Lower leg skin (tissue), 4 donors: ENCODE data around the gene LNPEP. TPM values are rescaled to one million over a fixed set of nuclear protein-coding genes. Genes with fewer than 3 reads are reported as not detected.

Experiments
- DNase-seq, 2 donors: peaks; one replicate each; pipeline ENCODE4 v3.0.0-alpha.2; 2019; ENCODE audit warnings: low spot score in 2 of 2
- H3K4me3 ChIP-seq: fragments of 200-600 bp; sonication (generic); 2 replicates; pipeline ENCODE4 v1.5.1; 2017; ENCODE audit warnings: mild to moderate bottlenecking, low read depth; ENCODE audit not compliant: poor library complexity, severe bottlenecking
- CTCF ChIP-seq, 3 donors: fragments of 450-650 bp; IDR thresholded peaks; one replicate each; pipeline ENCODE4 v1.5.1; 2016; ENCODE audit warnings: antibody characterized with exemption in 3 of 3, mild to moderate bottlenecking in 3 of 3, moderate library complexity in 2 of 3
- POLR2A ChIP-seq, 2 donors: fragments of 450-650 bp; IDR thresholded peaks; one replicate each; pipeline ENCODE4 v1.6.1; 2016 to 2017; ENCODE audit warnings: antibody characterized with exemption in 2 of 2, mild to moderate bottlenecking in 1 of 2, moderate library complexity in 1 of 2
- WGBS, 2 donors: methylation state at CpG; one replicate each; pipeline ENCODE4 v1.1.5; 2018; 5-methylcytosine and 5-hydroxymethylcytosine counted together
- intact Hi-C: fragments of 100-400 bp; cut with DNase I; formaldehyde crosslinking; loops from one replicate; pipeline ENCODE4 v1.15.0; 2023; ENCODE audit warnings: low total_unique reads
- total RNA-seq, 4 donors: library from RNA; depleted of rRNA; stranded (reverse); fragments of >200 nt; gene quantifications; one replicate each; pipeline ENCODE4 v1.1.0, GENCODE V29; 2016

Gene LNPEP
- total RNA-seq, 4 donors from 2014 or later: 53.9 to 60.1 (median 56.9) TPM

GRCh38 chr5:96934708-96935558 lies 947 bp upstream of the LNPEP start:
- peak; percentile 92 to 98 for DNase-seq
- TF ChIP-seq CTCF (IDR thresholded peaks at IDR 0.05) (no peak), POLR2A (IDR thresholded peaks at IDR 0.05) (peak in 1 of 2 donors; percentile 17)
- intact Hi-C loops: no loop called here
- WGBS, 2 donors: 1% methylated on average over 50 to 57 of the region's 80 CpGs
- peak overlapping the region; percentile 69 for H3K4me3 ChIP-seq

- 0 to 1% methylated on average over 18 to 19 of the region's 27 CpGs for WGBS, 2 donors
- intact Hi-C loops: no loop called here
- no peak for TF ChIP-seq CTCF (IDR thresholded peaks at IDR 0.05)
- TF ChIP-seq POLR2A (IDR thresholded peaks at IDR 0.05): no peak
- H3K4me3 ChIP-seq: peak overlapping the region; percentile 69
- DNase-seq: peak; percentile 31 to 91
Observed at GRCh38 chr5:96936431-96937320, 796 bp downstream of the LNPEP start.

GRCh38 chr5:96940586-96940985 lies 4.7 kb downstream of the LNPEP start:
- whole genome bisulfite sequencing, 2 donors: 85 to 89% methylated on average over 3 of the region's 3 CpGs
- H3K4me3 ChIP-seq: no peak overlapping the region
- TF ChIP-seq CTCF (IDR thresholded peaks at IDR 0.05) (no peak), POLR2A (IDR thresholded peaks at IDR 0.05) (no peak)
- intact Hi-C loops: no loop called here
- no peak for DNase-seq

GRCh38 chr5:96941140-96941539 lies 5.3 kb downstream of the LNPEP start:
- H3K4me3 ChIP-seq: no peak overlapping the region
- no peak for DNase-seq
- intact Hi-C loops: no loop called here
- WGBS, 2 donors: 78 to 86% methylated on average over 4 of the region's 4 CpGs
- no peak for TF ChIP-seq CTCF (IDR thresholded peaks at IDR 0.05)
- no peak for TF ChIP-seq POLR2A (IDR thresholded peaks at IDR 0.05)

GRCh38 chr5:96942078-96942477 lies 6.2 kb downstream of the LNPEP start:
- 77 to 91% methylated on average over 9 of the region's 9 CpGs for WGBS, 2 donors

More at GRCh38 chr5:96942078-96942477, 6.2 kb downstream of the LNPEP start:
- TF ChIP-seq POLR2A (IDR thresholded peaks at IDR 0.05) (no peak), CTCF (IDR thresholded peaks at IDR 0.05) (no peak)
- intact Hi-C loops: no loop called here
- no peak for DNase-seq
- no peak overlapping the region for H3K4me3 ChIP-seq
